ENCODE data around the gene TEX44. TPM values are rescaled to one million over a fixed set of nuclear protein-coding genes. Genes with fewer than 3 reads are reported as not detected.

TEX44 gene
- not detected for total RNA-seq
- polyA plus RNA-seq: 0.02 TPM
- long read RNA-seq, donor 1: 0 reads
- long read RNA-seq, donor 2: 0 reads
- long read RNA-seq, donor 3: 0 reads
- long read RNA-seq, donor 4: 0 reads
- long read RNA-seq, donor 5: 0 reads
- long read RNA-seq, donor 6: 0 reads
- long read RNA-seq, donor 7: 0 reads
- long read RNA-seq, donor 8, partial matches to known transcripts: 0 of 1 reads
- long read RNA-seq, donor 8, other reads (novel, unspliced or antisense): 0 of 1 reads
- long read RNA-seq, donor 9: 0 reads
- long read RNA-seq, donor 10: 0 reads

GRCh38 chr2:231592636-231593145 lies at the start of gene TEX44:
Gene TEX44, plus strand, starts transcription at chr2:231592864. Its CDS starts 88 bp downstream, at chr2:231592952.
- Histone ChIP-seq H3K4me1 (ENCODE audit: control insufficient read depth in 2 of 2, insufficient read depth in 2 of 2, low read length in 2 of 2) (no peaks in the 10 kb centered on the region), H3K27me3 (ENCODE audit: control insufficient read depth in 2 of 2, insufficient read depth in 1 of 2, low read length in 1 of 2) (no peaks in the 10 kb centered on the region), H3K36me3 (ENCODE audit: control insufficient read depth in 2 of 2, insufficient read depth in 2 of 2, low read length in 1 of 2) (no peaks in the 10 kb centered on the region), H3K9me3 (ENCODE audit: control insufficient read depth in 2 of 2, insufficient read depth in 1 of 2, low read length in 1 of 2) (no peaks in the 10 kb centered on the region), H3K27ac (ENCODE audit: low read depth in 1 of 2, low read length in 1 of 2) (no peak within 1 kb of the TSS), H3K4me3 (ENCODE audit: low read length in 2 of 2) (no peak within 1 kb of the TSS)
- WGBS: 93% methylated on average over 6 of the region's 6 CpGs
- DNase-seq (ENCODE audit: low read depth in 6 of 9, low spot score in 9 of 9): no peak

GRCh38 chr2:231545105-231545902 lies 47.4 kb upstream of the TEX44 start:
- Histone ChIP-seq H3K27ac (ENCODE audit: low read depth in 1 of 2, low read length in 1 of 2) (peak overlapping the region; percentile 1 to 43), H3K36me3 (ENCODE audit: control insufficient read depth in 2 of 2, insufficient read depth in 2 of 2, low read length in 1 of 2) (no peaks in the 10 kb centered on the region), H3K4me3 (ENCODE audit: low read length in 2 of 2) (no peak overlapping the region), H3K27me3 (ENCODE audit: control insufficient read depth in 2 of 2, insufficient read depth in 1 of 2, low read length in 1 of 2) (no peaks in the 10 kb centered on the region), H3K4me1 (ENCODE audit: control insufficient read depth in 2 of 2, insufficient read depth in 2 of 2, low read length in 2 of 2) (peaks cover 0 to 20% of the 10 kb centered on the region in 2 donors), H3K9me3 (ENCODE audit: control insufficient read depth in 2 of 2, insufficient read depth in 1 of 2, low read length in 1 of 2) (peaks cover 0 to 10% of the 10 kb centered on the region in 2 donors)
- peak in 1 of 9 donors; percentile 53 for DNase-seq (ENCODE audit: low read depth in 6 of 9, low spot score in 9 of 9)
- 28% methylated on average over 14 of the region's 14 CpGs for WGBS

DNA sequence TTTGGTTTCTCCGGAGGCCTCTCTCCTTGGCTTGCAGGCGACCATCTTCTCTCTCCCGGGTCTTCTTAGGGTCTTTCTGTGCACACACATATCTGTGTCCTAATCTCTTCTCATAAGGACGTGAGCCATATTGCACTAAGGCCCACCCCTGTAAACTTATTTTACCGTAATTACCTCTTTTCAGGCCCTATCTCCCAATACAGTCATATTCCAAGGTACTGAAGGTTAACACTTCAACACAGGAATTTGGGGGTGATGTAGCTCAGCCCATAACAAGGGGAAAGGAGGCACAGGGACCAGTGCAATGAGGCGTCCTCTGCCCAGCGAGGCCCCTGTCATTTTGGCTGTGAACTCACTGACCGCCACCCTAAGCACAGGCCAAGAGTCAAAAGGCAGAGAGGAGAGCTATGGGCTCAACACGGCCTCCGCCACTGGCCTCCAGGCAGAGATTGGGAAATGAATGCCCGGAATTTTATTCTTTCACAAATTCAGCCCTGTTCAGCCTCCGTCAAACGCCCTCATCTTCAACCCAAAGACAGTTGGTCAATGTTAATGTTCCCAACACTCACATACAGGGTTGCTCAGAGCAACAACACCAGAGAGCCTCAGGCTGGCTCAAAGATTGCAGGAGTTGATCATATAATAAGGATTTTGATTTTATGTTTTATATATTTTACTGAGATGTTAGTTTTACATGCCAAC lies 46.5 kb upstream of the TEX44 start:
- no peaks in the 10 kb centered on the region for H3K36me3 ChIP-seq (ENCODE audit: control insufficient read depth in 2 of 2, insufficient read depth in 2 of 2, low read length in 1 of 2)
- H3K27me3 ChIP-seq (ENCODE audit: control insufficient read depth in 2 of 2, insufficient read depth in 1 of 2, low read length in 1 of 2): no peaks in the 10 kb centered on the region
- H3K9me3 ChIP-seq (ENCODE audit: control insufficient read depth in 2 of 2, insufficient read depth in 1 of 2, low read length in 1 of 2): peaks cover 0 to 16% of the 10 kb centered on the region in 2 donors
- H3K4me1 ChIP-seq (ENCODE audit: control insufficient read depth in 2 of 2, insufficient read depth in 2 of 2, low read length in 2 of 2): peaks cover 0 to 20% of the 10 kb centered on the region in 2 donors
- WGBS: 76% methylated on average over 13 of the region's 13 CpGs
- DNase-seq (ENCODE audit: low read depth in 6 of 9, low spot score in 9 of 9): no peak
- no peak overlapping the region for H3K4me3 ChIP-seq (ENCODE audit: low read length in 2 of 2)
- no peak overlapping the region for H3K27ac ChIP-seq (ENCODE audit: low read depth in 1 of 2, low read length in 1 of 2)

DNA sequence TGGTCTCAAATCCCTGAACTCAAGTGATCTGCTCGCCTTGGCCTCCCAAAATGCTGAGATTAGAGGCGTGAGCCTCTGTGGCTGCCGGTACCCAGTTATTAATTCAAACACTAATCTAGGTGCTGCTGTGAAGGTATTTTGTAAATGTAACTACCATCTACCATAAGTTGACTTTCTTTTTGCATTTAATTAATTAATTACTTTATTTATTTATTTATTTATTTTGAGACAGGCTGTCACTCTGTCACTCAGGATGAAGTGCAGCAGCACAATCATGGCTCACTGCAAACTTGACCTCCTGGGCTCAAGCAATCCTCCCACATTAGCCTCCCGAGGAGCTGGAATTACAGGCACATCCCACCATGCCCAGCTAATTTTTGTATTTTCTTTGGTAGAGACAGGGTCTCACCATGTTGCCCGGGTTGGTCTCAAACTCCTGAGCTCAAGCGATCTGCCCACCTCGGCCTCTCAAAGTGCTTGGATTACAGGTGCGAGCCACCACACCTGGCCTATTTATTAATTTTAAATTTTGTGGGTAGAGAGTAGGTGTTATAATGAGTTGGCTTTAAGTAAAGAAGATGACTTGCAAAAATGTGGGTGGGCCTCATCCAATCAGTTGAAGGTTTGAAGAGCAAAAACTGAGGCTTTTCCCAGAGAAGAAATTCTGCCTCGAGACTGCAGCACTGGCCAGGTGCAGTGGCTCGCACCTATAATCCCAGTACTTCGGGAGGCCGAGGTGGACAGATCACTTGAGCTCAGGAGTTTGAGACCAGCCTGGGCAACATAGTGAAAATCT lies 45.2 kb upstream of the TEX44 start:
- Histone ChIP-seq H3K9me3 (ENCODE audit: control insufficient read depth in 2 of 2, insufficient read depth in 1 of 2, low read length in 1 of 2) (peaks cover 1 to 20% of the 10 kb centered on the region in 2 donors), H3K27ac (ENCODE audit: low read depth in 1 of 2, low read length in 1 of 2) (no peak overlapping the region), H3K36me3 (ENCODE audit: control insufficient read depth in 2 of 2, insufficient read depth in 2 of 2, low read length in 1 of 2) (no peaks in the 10 kb centered on the region), H3K4me3 (ENCODE audit: low read length in 2 of 2) (no peak overlapping the region), H3K27me3 (ENCODE audit: control insufficient read depth in 2 of 2, insufficient read depth in 1 of 2, low read length in 1 of 2) (no peaks in the 10 kb centered on the region), H3K4me1 (ENCODE audit: control insufficient read depth in 2 of 2, insufficient read depth in 2 of 2, low read length in 2 of 2) (peaks cover 0 to 20% of the 10 kb centered on the region in 2 donors)
- DNase-seq (ENCODE audit: low read depth in 6 of 9, low spot score in 9 of 9): no peak
- 93% methylated on average over 12 of the region's 12 CpGs for WGBS

DNA sequence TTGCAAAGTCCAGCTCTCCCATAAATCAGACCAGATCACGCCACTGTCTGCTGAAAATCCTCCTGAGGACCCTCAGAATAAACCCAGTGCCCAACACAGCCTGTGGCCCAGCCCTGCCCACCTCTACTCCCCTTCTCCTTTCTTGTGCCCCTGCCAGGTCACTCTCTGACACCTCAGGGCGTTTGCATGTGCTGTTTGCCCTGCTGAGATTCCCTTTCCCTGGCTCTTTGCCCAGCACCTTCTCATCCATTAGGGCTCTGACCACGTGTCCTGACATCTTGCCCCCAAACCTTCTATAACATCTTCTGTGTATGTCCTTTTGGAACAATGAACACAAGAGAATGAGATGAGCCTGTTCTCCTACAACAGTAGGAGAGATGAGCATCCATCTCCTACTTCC lies 43.9 kb upstream of the TEX44 start:
- DNase-seq (ENCODE audit: low read depth in 6 of 9, low spot score in 9 of 9): no peak
- Histone ChIP-seq H3K27me3 (ENCODE audit: control insufficient read depth in 2 of 2, insufficient read depth in 1 of 2, low read length in 1 of 2) (no peaks in the 10 kb centered on the region), H3K9me3 (ENCODE audit: control insufficient read depth in 2 of 2, insufficient read depth in 1 of 2, low read length in 1 of 2) (peaks cover 1 to 17% of the 10 kb centered on the region in 2 donors), H3K36me3 (ENCODE audit: control insufficient read depth in 2 of 2, insufficient read depth in 2 of 2, low read length in 1 of 2) (no peaks in the 10 kb centered on the region), H3K4me3 (ENCODE audit: low read length in 2 of 2) (no peak overlapping the region), H3K27ac (ENCODE audit: low read depth in 1 of 2, low read length in 1 of 2) (no peak overlapping the region), H3K4me1 (ENCODE audit: control insufficient read depth in 2 of 2, insufficient read depth in 2 of 2, low read length in 2 of 2) (peaks cover 0 to 20% of the 10 kb centered on the region in 2 donors)
- 93% methylated on average over 3 of the region's 3 CpGs for WGBS

DNA sequence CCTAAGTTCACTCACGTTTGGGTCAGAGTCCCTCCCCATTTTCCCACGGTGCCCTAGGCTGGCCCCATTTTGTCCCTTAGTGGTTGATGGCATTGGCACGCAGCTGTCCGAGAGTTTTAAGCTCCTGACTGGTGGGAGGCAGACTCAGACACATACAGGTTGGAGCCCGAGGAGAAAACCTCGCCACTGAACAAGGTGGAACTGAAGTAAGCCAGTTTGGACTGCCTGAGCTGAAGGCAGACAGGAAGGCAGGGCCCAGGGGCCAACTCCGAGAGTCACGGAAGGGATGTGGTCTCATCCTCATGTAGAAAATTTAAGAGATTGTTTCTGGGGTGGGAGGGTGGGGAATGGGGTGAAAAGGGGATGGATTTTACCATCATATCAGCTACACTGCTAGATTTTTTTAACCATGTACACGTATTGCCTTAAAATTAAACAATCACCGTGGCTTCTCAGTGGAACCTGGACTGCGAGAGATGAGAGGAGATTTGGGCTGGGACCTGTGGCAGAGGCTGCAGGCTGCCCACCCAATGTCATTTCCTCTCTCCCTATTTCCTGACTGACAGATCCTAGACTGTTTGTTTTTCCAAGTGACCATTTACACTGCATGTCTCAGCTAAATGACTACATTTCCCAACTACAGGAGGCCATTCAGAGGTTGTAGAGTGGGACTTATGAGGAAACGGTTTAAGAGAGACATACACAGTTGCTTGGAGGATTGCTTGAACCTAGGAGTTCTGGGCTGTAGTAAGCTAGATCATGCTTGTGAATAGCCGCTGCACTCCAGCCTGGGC lies 43.0 kb upstream of the TEX44 start:
- Histone ChIP-seq H3K9me3 (ENCODE audit: control insufficient read depth in 2 of 2, insufficient read depth in 1 of 2, low read length in 1 of 2) (peaks cover 1 to 14% of the 10 kb centered on the region in 2 donors), H3K4me3 (ENCODE audit: low read length in 2 of 2) (no peak overlapping the region), H3K27ac (ENCODE audit: low read depth in 1 of 2, low read length in 1 of 2) (no peak overlapping the region), H3K27me3 (ENCODE audit: control insufficient read depth in 2 of 2, insufficient read depth in 1 of 2, low read length in 1 of 2) (no peaks in the 10 kb centered on the region), H3K36me3 (ENCODE audit: control insufficient read depth in 2 of 2, insufficient read depth in 2 of 2, low read length in 1 of 2) (no peaks in the 10 kb centered on the region), H3K4me1 (ENCODE audit: control insufficient read depth in 2 of 2, insufficient read depth in 2 of 2, low read length in 2 of 2) (peaks cover 0 to 26% of the 10 kb centered on the region in 2 donors)
- WGBS: 76% methylated on average over 13 of the region's 13 CpGs
- peak in 1 of 9 donors; percentile 42 for DNase-seq (ENCODE audit: low read depth in 6 of 9, low spot score in 9 of 9)

DNA sequence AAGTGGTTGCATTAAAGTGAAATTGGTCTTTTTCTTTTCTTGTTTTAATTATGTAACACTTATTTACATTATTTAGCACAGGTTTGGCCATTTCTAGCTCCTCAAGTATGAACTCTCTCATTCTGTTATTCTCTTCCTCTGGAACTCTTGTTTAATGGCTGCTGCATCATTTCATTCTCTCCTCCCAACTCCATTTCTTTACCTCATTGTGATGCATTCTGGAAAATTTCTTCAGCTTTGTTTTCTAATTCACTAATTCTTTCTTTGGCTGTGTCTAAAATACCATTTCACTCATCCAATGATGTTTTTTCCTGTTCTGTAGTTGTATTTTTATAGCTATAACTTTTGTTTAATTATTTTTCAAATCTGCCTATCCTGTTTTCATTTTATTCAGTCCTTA lies 39.9 kb upstream of the TEX44 start:
- Histone ChIP-seq H3K4me3 (ENCODE audit: low read length in 2 of 2) (no peak overlapping the region), H3K27ac (ENCODE audit: low read depth in 1 of 2, low read length in 1 of 2) (no peak overlapping the region), H3K9me3 (ENCODE audit: control insufficient read depth in 2 of 2, insufficient read depth in 1 of 2, low read length in 1 of 2) (peaks cover 1 to 14% of the 10 kb centered on the region in 2 donors), H3K27me3 (ENCODE audit: control insufficient read depth in 2 of 2, insufficient read depth in 1 of 2, low read length in 1 of 2) (no peaks in the 10 kb centered on the region), H3K36me3 (ENCODE audit: control insufficient read depth in 2 of 2, insufficient read depth in 2 of 2, low read length in 1 of 2) (no peaks in the 10 kb centered on the region), H3K4me1 (ENCODE audit: control insufficient read depth in 2 of 2, insufficient read depth in 2 of 2, low read length in 2 of 2) (peaks cover 0 to 23% of the 10 kb centered on the region in 2 donors)
- DNase-seq (ENCODE audit: low read depth in 6 of 9, low spot score in 9 of 9): no peak

GRCh38 chr2:231554327-231554726 lies 38.3 kb upstream of the TEX44 start:
- Histone ChIP-seq H3K4me1 (ENCODE audit: control insufficient read depth in 2 of 2, insufficient read depth in 2 of 2, low read length in 2 of 2) (peaks cover 0 to 20% of the 10 kb centered on the region in 2 donors), H3K36me3 (ENCODE audit: control insufficient read depth in 2 of 2, insufficient read depth in 2 of 2, low read length in 1 of 2) (no peaks in the 10 kb centered on the region), H3K4me3 (ENCODE audit: low read length in 2 of 2) (no peak overlapping the region), H3K27ac (ENCODE audit: low read depth in 1 of 2, low read length in 1 of 2) (no peak overlapping the region), H3K27me3 (ENCODE audit: control insufficient read depth in 2 of 2, insufficient read depth in 1 of 2, low read length in 1 of 2) (no peaks in the 10 kb centered on the region), H3K9me3 (ENCODE audit: control insufficient read depth in 2 of 2, insufficient read depth in 1 of 2, low read length in 1 of 2) (peaks cover 1 to 14% of the 10 kb centered on the region in 2 donors)
- 21% methylated on average over 8 of the region's 8 CpGs for WGBS
- DNase-seq (ENCODE audit: low read depth in 6 of 9, low spot score in 9 of 9): no peak
